Fibroblast of the aortic adventitia (primary cell): ENCODE data around the gene VAT1L. TPM values are rescaled to one million over a fixed set of nuclear protein-coding genes. Genes with fewer than 3 reads are reported as not detected.

ENCODE experiments used
- DNase-seq: peaks from one replicate; pipeline ENCODE4 v3.0.0-alpha.2; 2010; ENCODE audit warnings: low read depth
- H3K4me3 ChIP-seq: 2 replicates; pipeline ENCODE4 v1.5.1; 2011; ENCODE audit warnings: low read depth, mild to moderate bottlenecking, control low read depth, low read length, moderate library complexity
- total RNA-seq: library from RNA; depleted of rRNA; stranded (reverse); fragments of >200 nt; gene quantifications from 2 replicates; pipeline ENCODE4 v1.2.3, GENCODE V29; 2012; ENCODE audit warnings: low replicate concordance
- TF ChIP-seq, protein P1 (sequence below): IDR thresholded peaks from 2 replicates; pipeline ENCODE4 v1.5.1; 2011; ENCODE audit warnings: mild to moderate bottlenecking, low read length, control low read depth, inconsistent platforms; ENCODE audit not compliant: insufficient read depth

VAT1L gene
- total RNA-seq, 1 donor: 12.2 TPM

DNA sequence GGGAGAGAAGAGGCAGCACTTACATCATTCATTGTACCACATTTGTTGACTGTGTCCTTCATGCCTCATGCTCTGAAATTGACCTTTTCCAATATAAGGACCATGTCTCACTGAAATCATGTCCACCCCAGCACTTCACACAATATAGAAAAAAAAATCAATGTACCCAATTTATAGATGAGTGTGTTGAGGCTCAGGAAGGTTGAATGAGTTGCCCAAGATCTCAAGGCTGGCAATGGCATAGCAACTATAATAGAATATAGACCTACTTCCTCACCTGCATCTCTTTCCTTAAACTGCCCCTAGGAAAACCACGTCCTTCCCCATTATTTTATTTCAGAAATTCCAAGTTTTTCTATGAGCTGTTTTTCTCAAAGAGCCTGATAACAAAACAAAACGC is 912 bp upstream of the VAT1L start:
- H3K4me3 ChIP-seq: no peak overlapping the region
- TF ChIP-seq, protein P1, sequence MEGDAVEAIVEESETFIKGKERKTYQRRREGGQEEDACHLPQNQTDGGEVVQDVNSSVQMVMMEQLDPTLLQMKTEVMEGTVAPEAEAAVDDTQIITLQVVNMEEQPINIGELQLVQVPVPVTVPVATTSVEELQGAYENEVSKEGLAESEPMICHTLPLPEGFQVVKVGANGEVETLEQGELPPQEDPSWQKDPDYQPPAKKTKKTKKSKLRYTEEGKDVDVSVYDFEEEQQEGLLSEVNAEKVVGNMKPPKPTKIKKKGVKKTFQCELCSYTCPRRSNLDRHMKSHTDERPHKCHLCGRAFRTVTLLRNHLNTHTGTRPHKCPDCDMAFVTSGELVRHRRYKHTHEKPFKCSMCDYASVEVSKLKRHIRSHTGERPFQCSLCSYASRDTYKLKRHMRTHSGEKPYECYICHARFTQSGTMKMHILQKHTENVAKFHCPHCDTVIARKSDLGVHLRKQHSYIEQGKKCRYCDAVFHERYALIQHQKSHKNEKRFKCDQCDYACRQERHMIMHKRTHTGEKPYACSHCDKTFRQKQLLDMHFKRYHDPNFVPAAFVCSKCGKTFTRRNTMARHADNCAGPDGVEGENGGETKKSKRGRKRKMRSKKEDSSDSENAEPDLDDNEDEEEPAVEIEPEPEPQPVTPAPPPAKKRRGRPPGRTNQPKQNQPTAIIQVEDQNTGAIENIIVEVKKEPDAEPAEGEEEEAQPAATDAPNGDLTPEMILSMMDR: no peak
- DNase-seq: no peak

DNA sequence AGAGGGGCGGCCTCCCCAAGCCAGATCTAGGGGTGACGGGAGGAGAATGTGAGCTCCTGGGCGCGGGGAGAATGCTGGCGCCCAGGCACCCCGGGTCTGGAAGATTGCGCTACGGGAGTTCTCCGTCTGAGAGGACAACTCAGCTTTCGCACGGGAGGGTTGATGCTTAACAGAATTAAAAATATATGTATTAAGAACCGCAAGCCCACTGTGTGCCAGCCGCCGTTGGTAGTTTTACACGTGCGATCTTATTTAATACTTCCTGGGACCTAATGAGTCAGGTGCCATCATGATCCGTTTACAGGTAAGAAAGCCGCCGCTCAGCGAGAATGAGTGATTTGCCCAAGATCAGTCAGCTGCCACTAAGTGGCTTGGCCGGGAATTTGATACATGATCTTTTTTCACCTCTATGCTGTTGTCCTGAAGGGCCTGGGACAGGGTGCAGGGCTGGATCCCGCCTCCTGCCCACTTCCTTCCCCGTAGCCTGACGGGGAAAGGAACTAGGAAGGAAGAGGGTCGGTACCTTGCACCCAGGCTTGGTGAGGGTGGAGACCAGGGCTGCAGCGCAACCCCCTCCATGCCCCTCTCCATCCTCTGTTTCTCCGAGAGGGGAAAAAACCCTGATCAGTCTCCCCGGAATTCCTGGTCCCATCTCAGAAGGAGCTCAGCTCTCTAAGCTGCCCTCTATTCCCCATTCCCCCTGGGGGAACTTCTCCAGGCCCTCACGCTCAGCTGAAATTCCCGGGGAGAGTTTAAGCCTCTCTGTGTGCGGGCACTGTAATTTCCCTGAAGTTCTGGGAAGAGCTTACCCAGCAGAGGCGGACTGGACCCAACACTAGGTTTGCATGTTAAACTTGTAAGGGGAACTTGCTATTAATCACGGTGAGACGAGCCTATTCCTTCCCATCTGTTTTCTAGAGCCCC is 983 bp downstream of the VAT1L start:
- DNase-seq: peak; percentile 27
- TF ChIP-seq, protein P1: no peak
- peak overlapping the region; percentile 90 for H3K4me3 ChIP-seq

DNA sequence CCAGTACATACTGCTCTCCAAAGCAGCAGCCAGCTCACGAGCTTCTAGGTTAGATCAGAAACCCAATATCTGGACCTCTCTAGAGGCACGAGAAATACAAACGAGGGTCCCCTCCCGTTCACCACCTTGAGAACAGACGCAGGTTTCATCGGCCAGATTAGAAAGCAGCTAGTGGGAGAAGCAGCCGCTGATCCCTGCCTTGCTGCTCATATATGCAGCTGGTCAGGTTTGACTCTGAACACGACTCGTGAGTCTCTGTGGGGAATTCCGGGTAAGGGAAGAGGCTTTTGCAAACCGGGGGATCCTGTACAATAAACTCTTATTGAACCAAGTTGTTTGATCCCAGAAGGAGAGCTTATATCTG is 1.6 kb downstream of the VAT1L start:
- no peak for DNase-seq
- TF ChIP-seq, protein P1: no peak
- H3K4me3 ChIP-seq: peak overlapping the region; percentile 90

DNA sequence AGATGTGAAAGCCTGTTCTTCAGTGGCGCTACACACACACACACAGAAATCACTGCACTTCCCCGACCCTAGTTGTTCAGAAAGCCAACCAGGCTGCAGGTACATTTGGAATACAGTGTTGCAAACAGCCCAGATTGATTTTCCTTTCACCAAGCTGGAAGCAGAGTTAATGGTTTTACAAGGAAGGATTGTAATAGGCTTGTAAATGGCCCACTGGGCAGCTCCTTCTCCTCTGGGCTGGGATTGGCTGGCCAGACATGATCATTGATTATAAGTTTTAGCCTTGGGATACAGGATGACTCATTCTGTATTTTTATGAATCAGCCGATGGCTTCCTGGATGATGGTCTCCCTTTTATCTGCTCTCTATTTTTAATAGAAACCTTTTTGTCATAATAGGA is 2.5 kb downstream of the VAT1L start:
- TF ChIP-seq, protein P1: no peak
- DNase-seq: no peak
- H3K4me3 ChIP-seq: no peak overlapping the region

DNA sequence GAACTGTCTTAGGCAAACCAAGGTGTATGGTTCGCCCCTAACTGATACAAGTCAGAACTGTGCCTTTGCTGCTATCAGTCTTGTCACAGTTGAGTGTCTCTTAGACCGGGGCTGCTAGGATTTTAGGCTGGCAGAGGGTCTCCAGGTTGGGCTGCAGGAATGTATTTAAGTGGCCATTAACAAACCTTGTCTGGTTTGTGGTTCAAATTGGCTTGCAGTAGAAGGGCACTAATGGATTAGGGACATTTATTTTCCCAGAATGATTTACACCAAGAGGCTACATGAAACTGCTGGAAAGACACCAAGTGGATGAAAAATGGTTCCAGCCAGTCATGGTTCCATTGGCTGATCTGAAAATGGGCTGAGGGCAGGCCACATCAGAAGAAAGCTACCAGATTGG is 5.1 kb downstream of the VAT1L start:
- H3K4me3 ChIP-seq: no peak overlapping the region
- no peak for DNase-seq
- TF ChIP-seq, protein P1: no peak

DNA sequence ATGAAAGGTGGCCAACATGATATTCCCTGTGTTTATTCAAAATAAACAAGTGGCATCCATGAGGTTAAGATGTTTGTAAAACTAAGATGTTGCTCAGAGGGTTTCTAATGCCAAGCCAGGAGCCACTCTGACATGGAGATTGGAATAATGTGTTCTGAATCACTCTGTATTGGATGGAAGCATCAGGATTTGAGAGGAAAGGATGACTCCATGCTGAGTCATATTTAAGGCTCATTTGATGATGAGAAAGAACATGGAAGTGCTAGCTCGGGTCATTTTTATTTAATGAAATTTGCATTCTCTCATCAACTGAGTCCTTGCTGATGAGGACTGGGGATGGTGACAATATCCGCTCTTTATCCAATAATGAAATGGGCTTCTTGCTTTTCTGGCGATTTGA is 6.2 kb downstream of the VAT1L start:
- peak; percentile 78 for DNase-seq
- TF ChIP-seq, protein P1: no peak

DNA sequence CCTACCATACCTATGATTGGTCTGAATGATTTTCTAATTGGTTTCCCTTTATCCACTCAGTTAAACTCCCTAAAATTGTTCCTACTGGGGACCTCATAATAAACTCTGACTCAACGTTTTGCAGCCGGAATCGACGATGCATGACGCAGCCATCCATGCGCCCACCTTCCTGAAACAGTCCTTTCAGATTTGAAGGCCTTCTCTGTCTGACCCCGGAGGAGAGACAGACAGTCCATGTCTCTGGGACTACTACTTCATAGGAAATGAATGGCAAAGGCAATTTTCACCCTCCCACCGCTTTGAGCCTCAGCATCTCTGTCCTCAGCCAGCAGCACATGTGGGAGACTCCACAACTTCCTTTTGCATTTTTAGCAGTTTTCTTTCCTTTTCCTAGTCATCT is 13.5 kb downstream of the VAT1L start:
- H3K4me3 ChIP-seq: no peak overlapping the region
- no peak for DNase-seq
- TF ChIP-seq, protein P1: no peak

More for the DNA sequence above, 6.2 kb downstream of the VAT1L start:
- no peak overlapping the region for H3K4me3 ChIP-seq
